B cell (primary cell): ENCODE data around the gene SH3YL1. TPM values are rescaled to one million over a fixed set of nuclear protein-coding genes. Genes with fewer than 3 reads are reported as not detected.

ENCODE experiments used
- ATAC-seq: fragments of 200-7000 bp; cut with Tn5 transposase; one replicate; pipeline ENCODE4 v1.10.0; 2021; ENCODE audit warnings: low read depth, mild to moderate bottlenecking, moderate number of reproducible peaks, moderate library complexity
- CTCF ChIA-PET: fragments of 350-600 bp; sonication (Branson Sonifier 250); formaldehyde crosslinking; loops from one replicate; lab custom pipeline; 2021; ENCODE audit warnings: antibody characterized with exemption, inconsistent platforms; lab: Charles Lee
- POLR2A ChIA-PET: fragments of 350-600 bp; sonication (Branson Sonifier 250); formaldehyde crosslinking; loops from one replicate; lab custom pipeline; 2021; ENCODE audit warnings: antibody characterized with exemption; lab: Charles Lee
- DNase-seq: peaks from one replicate; pipeline ENCODE4 v3.0.0; 2013
- H2AFZ ChIP-seq: 2 replicates; pipeline ENCODE4 v1.6.1; 2012; ENCODE audit warnings: mild to moderate bottlenecking, low read depth, low read length; ENCODE audit not compliant: insufficient read depth, poor library complexity, severe bottlenecking
- H3K27ac ChIP-seq, 2 donors: 1 replicate in 1 of 2; 2 replicates in 1 of 2; pipeline ENCODE4 v1.5.1; 2012 to 2013; ENCODE audit warnings: low read length in 2 of 2, mild to moderate bottlenecking in 2 of 2, moderate library complexity in 1 of 2
- H3K27me3 ChIP-seq, 4 experiments: fragments of 200-600 bp in 1 of 4; sonication (generic) in 1 of 4; replicated peaks in 1 of 4; 1 replicate in 2 of 4; 2 replicates in 2 of 4; pipeline versions ENCODE4 v1.6.1 to v1.7.0; 2013 to 2016; ENCODE audit warnings: low read length in 3 of 4, mild to moderate bottlenecking in 2 of 4, mixed read lengths in 1 of 4, moderate library complexity in 1 of 4; ENCODE audit not compliant: insufficient read depth in 4 of 4, control insufficient read depth in 3 of 4; ENCODE audit errors: control extremely low read depth in 1 of 4
- H3K36me3 ChIP-seq, 2 experiments: replicated peaks in 1 of 2; 1 replicate in 1 of 2; 2 replicates in 1 of 2; pipeline versions ENCODE4 v1.6.1 to v1.7.1; 2013; ENCODE audit warnings: low read length in 1 of 2; ENCODE audit not compliant: insufficient read depth in 2 of 2, control insufficient read depth in 1 of 2; ENCODE audit errors: control extremely low read depth in 1 of 2, extremely low read depth in 1 of 2
- H3K4me1 ChIP-seq, 2 donors: fragments of 200-600 bp in 1 of 2; sonication (generic) in 1 of 2; 1 replicate in 1 of 2; 2 replicates in 1 of 2; pipeline versions ENCODE4 v1.5.1 to v1.6.1; 2013 to 2017; ENCODE audit warnings: low read length in 2 of 2; ENCODE audit not compliant: control insufficient read depth in 2 of 2, insufficient read depth in 2 of 2
- H3K4me2 ChIP-seq: replicated peaks from 2 replicates; pipeline ENCODE3; 2012; ENCODE audit warnings: mild to moderate bottlenecking, low read depth, low read length; ENCODE audit not compliant: poor library complexity, severe bottlenecking
- H3K4me3 ChIP-seq, 5 experiments: fragments of 200-600 bp in 1 of 5; sonication (generic) in 1 of 5; 1 replicate in 3 of 5; 2 replicates in 2 of 5; pipeline versions ENCODE4 v1.5.1 to v1.7.0; 2011 to 2016; ENCODE audit warnings: low read length in 4 of 5, mild to moderate bottlenecking in 4 of 5, low read depth in 2 of 5, control low read depth in 1 of 5, moderate library complexity in 1 of 5; ENCODE audit not compliant: insufficient read depth in 1 of 5; ENCODE audit errors: control extremely low read depth in 1 of 5, extremely low read depth in 1 of 5
- H3K79me2 ChIP-seq: fragments of 200-600 bp; sonication (generic); one replicate; pipeline ENCODE4 v1.6.0; 2016; ENCODE audit warnings: low read length; ENCODE audit not compliant: control insufficient read depth, insufficient read depth
- H3K9ac ChIP-seq: fragments of 200-600 bp; sonication (generic); 2 replicates; pipeline ENCODE4 v1.6.1; 2017; ENCODE audit warnings: mild to moderate bottlenecking, low read length, moderate library complexity
- H3K9me3 ChIP-seq, 3 donors: one replicate each; pipeline versions ENCODE4 v1.6.1 to v1.7.1; 2013; ENCODE audit warnings: low read length in 2 of 3; ENCODE audit not compliant: control insufficient read depth in 2 of 3, insufficient read depth in 1 of 3; ENCODE audit errors: control extremely low read depth in 1 of 3
- H4K20me1 ChIP-seq: 2 replicates; pipeline ENCODE4 v1.6.0; 2012; ENCODE audit warnings: mild to moderate bottlenecking, low read length; ENCODE audit not compliant: insufficient read depth, control insufficient read depth, poor library complexity, severe bottlenecking
- H3K27ac Mint-ChIP-seq: one replicate; pipeline ENCODE4 v1.8.0; 2021; ENCODE audit warnings: mixed read lengths
- H3K27me3 Mint-ChIP-seq: one replicate; pipeline ENCODE4 v1.8.0; 2021; ENCODE audit warnings: mixed read lengths
- H3K4me1 Mint-ChIP-seq: one replicate; pipeline ENCODE4 v1.8.0; 2021; ENCODE audit warnings: mixed read lengths
- H3K4me3 Mint-ChIP-seq: one replicate; pipeline ENCODE4 v1.8.0; 2021; ENCODE audit warnings: mixed read lengths
- H3K9me3 Mint-ChIP-seq: one replicate; pipeline ENCODE4 v1.8.0; 2022; ENCODE audit warnings: mixed read lengths; ENCODE audit not compliant: insufficient read depth
- EZH2 ChIP-seq: IDR thresholded peaks from 2 replicates; pipeline ENCODE4 v1.6.1; 2012; ENCODE audit warnings: borderline replicate concordance, low read depth, mild to moderate bottlenecking, moderate library complexity, low read length; ENCODE audit not compliant: insufficient read depth, poor library complexity, severe bottlenecking
- WGBS: methylation state at CpG from one replicate; pipeline ENCODE4 v1.1.5; 2013; ENCODE audit warnings: missing lambda C conversion rate; ENCODE audit not compliant: insufficient coverage; 5-methylcytosine and 5-hydroxymethylcytosine counted together
- intact Hi-C: fragments of 100-400 bp; cut with micrococcal nuclease; formaldehyde crosslinking; loops from one replicate; pipeline ENCODE4 v1.10.0; 2022
- polyA plus RNA-seq: library from polyadenylated mRNA; depleted of rRNA; stranded (reverse); fragments of >200 nt; gene quantifications from 2 replicates; pipeline ENCODE4 v1.2.3, GENCODE V29; 2012
- total RNA-seq, 2 donors: library from RNA; stranded (reverse); fragments of 120-200 nt in 1 of 2; gene quantifications; 1 replicate in 1 of 2; 2 replicates in 1 of 2; pipeline versions ENCODE4 v1.2.3 to v1.2.4, GENCODE V29; 2013 to 2022
- TF ChIP-seq, protein P1 (sequence below): fragments of 200-600 bp; IDR thresholded peaks from one replicate; pipeline ENCODE4 v1.8.0; 2022; ENCODE audit warnings: antibody characterized with exemption, mild to moderate bottlenecking

Gene SH3YL1
- total and polyA plus RNA-seq, 2 donors (not counting 1 experiment from before 2014, with no cell fraction given), result 33.2 to 48.4 TPM

DNA sequence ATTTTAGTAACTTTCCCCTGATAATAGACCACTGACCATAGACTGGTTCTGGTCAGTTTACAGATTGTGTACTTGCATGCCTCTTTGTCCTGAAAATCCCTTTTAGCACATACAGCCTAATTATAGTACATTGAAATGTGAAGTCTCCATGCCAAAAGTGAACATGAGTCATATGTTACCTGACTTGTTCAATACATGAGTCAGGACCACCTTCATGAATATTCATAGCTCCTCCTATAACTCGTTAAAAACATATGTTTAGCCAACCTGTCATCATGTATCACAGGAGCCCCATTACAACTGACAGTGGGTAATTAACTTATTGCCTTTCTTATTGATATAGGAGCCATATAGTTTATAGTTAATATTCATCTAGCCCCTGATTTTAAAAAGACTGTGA is 78.6 kb downstream of the SH3YL1 start:
- CTCF ChIA-PET, result no interaction called here
- no peaks in the 10 kb centered on the region for H3K36me3 ChIP-seq
- H3K27me3 ChIP-seq, result peaks cover 0 to 4% (median 3%) of the 10 kb centered on the region in 4 experiments
- H3K9me3 Mint-ChIP-seq, result peaks cover 6% of the 10 kb centered on the region
- no peak overlapping the region for H3K4me3 Mint-ChIP-seq
- H3K9ac ChIP-seq, result no peak overlapping the region
- no peak overlapping the region for H3K4me3 ChIP-seq
- ATAC-seq (no peak), DNase-seq (no peak)
- WGBS, result no CpG with 5 or more reads among the region's 1 CpG
- H3K4me1 Mint-ChIP-seq, result no peaks in the 10 kb centered on the region
- no peak overlapping the region for H3K27ac Mint-ChIP-seq
- H3K27me3 Mint-ChIP-seq, result peaks cover 17% of the 10 kb centered on the region
- no peak overlapping the region for H2AFZ ChIP-seq
- H3K4me2 ChIP-seq, result no peak overlapping the region
- H3K9me3 ChIP-seq, result peaks cover 7 to 13% (median 7%) of the 10 kb centered on the region in 3 donors
- H4K20me1 ChIP-seq, result no peaks in the 10 kb centered on the region
- intact Hi-C loops, result no loop called here
- POLR2A ChIA-PET, result no interaction called here
- H3K4me1 ChIP-seq, result no peaks in the 10 kb centered on the region
- no peaks in the 10 kb centered on the region for H3K79me2 ChIP-seq
- H3K27ac ChIP-seq, result no peak overlapping the region
- no peak for TF ChIP-seq EZH2
- TF ChIP-seq, protein P1, sequence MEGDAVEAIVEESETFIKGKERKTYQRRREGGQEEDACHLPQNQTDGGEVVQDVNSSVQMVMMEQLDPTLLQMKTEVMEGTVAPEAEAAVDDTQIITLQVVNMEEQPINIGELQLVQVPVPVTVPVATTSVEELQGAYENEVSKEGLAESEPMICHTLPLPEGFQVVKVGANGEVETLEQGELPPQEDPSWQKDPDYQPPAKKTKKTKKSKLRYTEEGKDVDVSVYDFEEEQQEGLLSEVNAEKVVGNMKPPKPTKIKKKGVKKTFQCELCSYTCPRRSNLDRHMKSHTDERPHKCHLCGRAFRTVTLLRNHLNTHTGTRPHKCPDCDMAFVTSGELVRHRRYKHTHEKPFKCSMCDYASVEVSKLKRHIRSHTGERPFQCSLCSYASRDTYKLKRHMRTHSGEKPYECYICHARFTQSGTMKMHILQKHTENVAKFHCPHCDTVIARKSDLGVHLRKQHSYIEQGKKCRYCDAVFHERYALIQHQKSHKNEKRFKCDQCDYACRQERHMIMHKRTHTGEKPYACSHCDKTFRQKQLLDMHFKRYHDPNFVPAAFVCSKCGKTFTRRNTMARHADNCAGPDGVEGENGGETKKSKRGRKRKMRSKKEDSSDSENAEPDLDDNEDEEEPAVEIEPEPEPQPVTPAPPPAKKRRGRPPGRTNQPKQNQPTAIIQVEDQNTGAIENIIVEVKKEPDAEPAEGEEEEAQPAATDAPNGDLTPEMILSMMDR, result no peak

DNA sequence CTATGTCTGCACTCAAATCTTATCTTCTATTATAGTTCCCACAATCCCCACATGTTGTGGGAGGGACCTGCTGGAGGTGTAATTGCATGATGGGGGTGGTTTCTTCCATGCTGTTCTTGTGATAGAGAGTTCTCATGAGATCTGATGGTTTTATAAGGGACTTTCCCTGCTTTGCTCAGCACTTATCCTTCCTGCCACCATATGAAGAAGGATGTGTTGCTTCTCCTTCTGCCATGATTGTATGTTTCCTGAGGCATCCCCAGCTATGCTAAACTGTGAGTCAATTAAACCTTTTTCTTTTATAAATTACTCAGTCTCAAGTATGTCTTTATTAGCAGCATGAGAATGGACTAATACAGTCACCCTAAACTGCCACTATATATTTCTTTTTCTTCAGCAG is 79.1 kb downstream of the SH3YL1 start:
- H3K4me3 ChIP-seq, result no peak overlapping the region
- H2AFZ ChIP-seq, result no peak overlapping the region
- no peak overlapping the region for H3K4me2 ChIP-seq
- no peak overlapping the region for H3K4me3 Mint-ChIP-seq
- no peak overlapping the region for H3K27ac Mint-ChIP-seq
- no peaks in the 10 kb centered on the region for H3K36me3 ChIP-seq
- H3K9me3 ChIP-seq, result peaks cover 7 to 13% (median 7%) of the 10 kb centered on the region in 3 donors
- ChIA-PET POLR2A (no interaction called here), CTCF (no interaction called here)
- H3K9ac ChIP-seq, result no peak overlapping the region
- H3K4me1 Mint-ChIP-seq, result no peaks in the 10 kb centered on the region
- no peaks in the 10 kb centered on the region for H3K4me1 ChIP-seq
- peaks cover 17% of the 10 kb centered on the region for H3K27me3 Mint-ChIP-seq
- H3K27me3 ChIP-seq, result peaks cover 0 to 4% (median 3%) of the 10 kb centered on the region in 4 experiments
- ATAC-seq (no peak), DNase-seq (no peak)
- intact Hi-C loops, result no loop called here
- H4K20me1 ChIP-seq, result no peaks in the 10 kb centered on the region
- no peak for TF ChIP-seq EZH2
- TF ChIP-seq, protein P1, result no peak
- H3K27ac ChIP-seq, result no peak overlapping the region
- peaks cover 6% of the 10 kb centered on the region for H3K9me3 Mint-ChIP-seq
- no peaks in the 10 kb centered on the region for H3K79me2 ChIP-seq
